ENCODE results near the gene CLEC14A.

CLEC14A gene

DNA sequence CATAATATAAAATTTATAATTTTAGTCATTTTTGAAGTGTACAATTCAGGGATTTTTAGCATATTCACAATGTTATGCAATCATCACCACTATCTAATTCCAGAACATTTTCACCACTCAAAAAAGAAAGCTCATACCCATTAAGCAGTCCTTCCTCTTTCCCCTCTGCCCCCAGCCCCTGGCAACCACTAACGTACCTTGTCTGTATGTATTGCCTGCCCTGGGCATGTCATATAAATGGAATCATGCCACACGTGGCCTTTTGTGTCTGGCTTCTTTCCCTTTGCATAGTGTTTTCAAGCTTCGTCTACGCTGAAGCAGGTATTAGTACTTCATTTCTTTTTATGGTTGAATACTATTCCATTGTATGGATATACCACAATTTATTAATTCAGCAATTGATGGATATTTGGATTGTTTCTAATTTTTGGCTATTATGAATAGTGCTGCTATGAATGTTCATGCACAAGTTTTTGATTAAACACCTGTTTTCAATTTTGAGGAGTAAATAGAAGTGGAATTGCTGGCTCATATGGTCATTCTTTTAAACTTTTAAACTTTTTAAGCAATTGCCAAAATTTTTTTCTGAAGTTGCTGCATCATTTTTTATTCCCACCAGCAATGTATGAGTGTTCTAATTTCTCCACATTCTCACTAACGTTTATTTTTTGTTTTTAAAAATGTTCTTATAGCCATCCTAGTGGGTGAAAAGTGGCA, 49.8 kb downstream of the CLEC14A start:
- DNase-seq (ENCODE audit: low read depth, low spot score): no peak

DNA sequence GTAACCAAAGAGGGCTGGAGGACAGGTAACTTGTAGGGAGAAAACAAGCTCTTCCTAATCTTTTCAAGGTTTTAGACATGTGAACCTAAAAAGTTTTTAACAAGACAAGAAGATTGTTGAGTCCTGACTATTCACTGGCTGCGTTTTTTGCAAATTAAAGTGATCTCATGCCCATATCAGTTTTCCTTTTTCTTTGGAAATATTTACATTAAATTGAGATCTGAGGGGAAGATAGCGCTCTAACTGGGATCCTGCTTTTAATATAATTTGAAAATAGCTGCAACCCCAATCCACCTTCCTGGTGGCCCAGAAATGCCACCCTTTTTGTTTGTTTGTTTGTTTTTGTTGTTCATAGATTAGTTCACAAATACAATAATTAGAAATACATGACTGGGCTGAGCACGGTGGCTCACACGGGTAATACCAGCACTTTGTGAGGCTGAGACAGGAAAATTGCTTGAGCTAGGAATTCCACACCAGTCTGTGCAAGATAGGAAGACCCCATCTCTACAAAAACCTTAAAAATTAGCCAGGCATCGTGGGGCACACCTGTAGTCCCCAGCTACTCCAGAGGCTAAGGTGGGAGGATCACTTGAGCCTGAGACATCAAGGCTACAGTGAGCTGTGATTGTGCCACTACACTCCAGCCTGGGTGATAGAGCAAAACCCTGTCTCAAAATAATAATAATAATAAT, 50.6 kb downstream of the CLEC14A start:
- no peak for DNase-seq (ENCODE audit: low read depth, low spot score)

DNA sequence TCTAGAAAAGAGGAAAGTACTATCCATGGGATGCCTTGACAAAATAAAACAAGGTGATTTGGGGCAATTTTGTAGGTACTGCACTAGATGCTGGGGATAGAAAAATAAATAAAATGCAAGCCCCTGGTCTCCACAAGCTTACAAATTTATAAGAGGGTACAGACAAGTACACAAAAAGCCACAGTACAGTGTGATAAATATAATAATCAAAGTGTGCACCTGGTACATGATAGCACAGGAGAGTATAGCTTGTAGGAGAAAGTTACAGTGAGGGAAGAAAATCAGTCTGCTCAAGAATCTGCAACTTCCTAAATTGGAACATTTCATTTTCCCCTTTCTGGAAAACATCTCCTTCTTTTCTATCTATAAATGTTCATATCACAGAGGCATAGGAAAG, 51.2 kb downstream of the CLEC14A start:
- DNase-seq (ENCODE audit: low read depth, low spot score): no peak

Data from ELF-1 (cell line).